AG09319 (cell line): ENCODE results near the gene KRAS.

Experiments used
- DNase-seq: peaks from one replicate; pipeline ENCODE4 v3.0.0-alpha.2; 2010; ENCODE audit warnings: low read depth; ENCODE audit errors: extremely low read depth
- TF ChIP-seq, protein P1 (sequence below): IDR thresholded peaks from 2 replicates; pipeline ENCODE4 v1.5.1; 2011; ENCODE audit warnings: low read depth, mild to moderate bottlenecking, inconsistent platforms, low read length, moderate library complexity

KRAS gene

DNA sequence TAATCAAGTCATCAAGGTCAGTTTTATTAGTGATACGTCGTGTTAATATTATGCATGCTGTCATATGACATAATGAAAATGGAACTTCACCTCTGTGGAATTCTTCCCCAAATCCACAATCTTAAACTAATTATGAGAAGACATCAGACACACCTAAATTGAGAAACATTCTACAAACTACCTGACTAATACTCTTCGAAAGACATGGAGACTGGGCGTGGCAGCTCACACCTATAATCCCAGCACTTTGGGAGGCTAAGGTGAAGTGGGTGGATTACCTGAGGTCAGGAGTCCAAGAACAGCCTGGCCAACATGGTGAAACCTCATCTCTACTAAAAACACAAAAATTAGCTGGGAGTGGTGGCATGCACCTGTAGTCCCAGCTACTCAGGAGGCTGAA lies 33.3 kb upstream of the KRAS start:
- TF ChIP-seq, protein P1, sequence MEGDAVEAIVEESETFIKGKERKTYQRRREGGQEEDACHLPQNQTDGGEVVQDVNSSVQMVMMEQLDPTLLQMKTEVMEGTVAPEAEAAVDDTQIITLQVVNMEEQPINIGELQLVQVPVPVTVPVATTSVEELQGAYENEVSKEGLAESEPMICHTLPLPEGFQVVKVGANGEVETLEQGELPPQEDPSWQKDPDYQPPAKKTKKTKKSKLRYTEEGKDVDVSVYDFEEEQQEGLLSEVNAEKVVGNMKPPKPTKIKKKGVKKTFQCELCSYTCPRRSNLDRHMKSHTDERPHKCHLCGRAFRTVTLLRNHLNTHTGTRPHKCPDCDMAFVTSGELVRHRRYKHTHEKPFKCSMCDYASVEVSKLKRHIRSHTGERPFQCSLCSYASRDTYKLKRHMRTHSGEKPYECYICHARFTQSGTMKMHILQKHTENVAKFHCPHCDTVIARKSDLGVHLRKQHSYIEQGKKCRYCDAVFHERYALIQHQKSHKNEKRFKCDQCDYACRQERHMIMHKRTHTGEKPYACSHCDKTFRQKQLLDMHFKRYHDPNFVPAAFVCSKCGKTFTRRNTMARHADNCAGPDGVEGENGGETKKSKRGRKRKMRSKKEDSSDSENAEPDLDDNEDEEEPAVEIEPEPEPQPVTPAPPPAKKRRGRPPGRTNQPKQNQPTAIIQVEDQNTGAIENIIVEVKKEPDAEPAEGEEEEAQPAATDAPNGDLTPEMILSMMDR = no peak
- no peak for DNase-seq

DNA sequence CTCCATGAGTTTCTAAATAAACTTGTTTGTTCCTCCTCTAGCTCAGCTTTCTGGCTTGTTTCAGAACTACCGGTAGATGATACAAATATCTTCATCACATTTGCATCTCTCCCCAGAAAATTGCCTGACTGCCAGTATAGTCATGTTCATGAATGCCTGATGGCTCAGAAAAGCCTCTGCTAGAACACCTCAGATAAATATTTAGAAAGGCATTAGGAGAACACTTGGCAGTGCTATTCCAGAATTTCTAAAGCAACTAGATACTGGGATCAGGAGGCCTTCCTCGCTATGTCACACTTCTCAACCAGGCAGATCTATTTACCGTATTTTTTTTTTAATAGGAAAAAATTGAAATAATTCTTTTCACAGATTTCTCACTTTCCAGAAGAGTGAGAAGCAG lies 32.3 kb upstream of the KRAS start:
- no peak for DNase-seq
- TF ChIP-seq, protein P1 = no peak

GRCh38 chr12:25280082-25280481 lies 29.4 kb upstream of the KRAS start:
- TF ChIP-seq, protein P1 = no peak
- no peak for DNase-seq

DNA sequence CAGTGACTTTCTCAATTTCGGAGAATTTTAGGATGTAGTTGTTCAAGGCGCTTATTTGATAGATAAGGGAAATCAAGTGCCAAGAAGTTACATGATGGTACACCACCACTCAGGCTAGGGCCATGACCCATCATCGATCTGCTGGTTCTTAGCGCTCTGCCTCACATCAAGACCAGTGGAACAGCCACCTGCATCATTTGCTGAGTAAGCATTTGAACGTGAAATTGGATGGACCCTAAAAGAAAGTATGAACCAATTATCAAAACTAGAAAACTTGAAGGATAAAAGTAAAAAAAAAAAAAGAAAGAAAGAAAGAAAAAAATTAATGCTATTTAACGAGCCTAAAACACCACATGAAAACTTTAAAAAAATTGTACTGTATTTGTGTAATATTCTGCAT lies 27.5 kb upstream of the KRAS start:
- TF ChIP-seq, protein P1 = no peak
- DNase-seq = no peak

- peak; percentile 49 for DNase-seq
These were observed 25.6 kb upstream of the KRAS start for GRCh38 chr12:25276199-25276937.

GRCh38 chr12:25271486-25272098 lies 20.9 kb upstream of the KRAS start:
- TF ChIP-seq, protein P1 = no peak
- no peak for DNase-seq

More at GRCh38 chr12:25276199-25276937, 25.6 kb upstream of the KRAS start:
- TF ChIP-seq, protein P1 = no peak

DNA sequence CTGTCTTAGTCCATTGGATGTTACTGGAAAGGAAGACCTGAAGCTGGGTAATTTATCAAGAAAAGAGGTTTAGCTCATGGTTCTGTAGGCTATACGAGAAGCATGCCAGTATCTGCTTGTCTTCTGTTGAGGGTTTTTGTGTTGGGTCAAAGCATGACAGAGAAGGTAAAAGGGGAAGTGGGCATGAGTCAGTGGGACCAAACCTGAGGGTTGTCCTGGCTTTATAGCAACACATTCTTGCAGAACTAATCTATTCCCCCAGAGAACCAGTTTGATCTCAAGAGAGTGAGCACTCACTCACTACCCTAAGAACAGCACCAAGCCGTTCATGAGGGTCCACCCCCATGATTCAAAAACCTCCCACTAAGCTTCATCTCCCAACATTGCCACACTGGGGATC lies 19.0 kb upstream of the KRAS start:
- no peak for DNase-seq
- TF ChIP-seq, protein P1 = no peak
